ENCODE measurements around the gene ELMO1.

Gene ELMO1

GRCh38 chr7:36961693-36962092, 487.0 kb downstream of the ELMO1 start:
- no peak for DNase-seq

DNA sequence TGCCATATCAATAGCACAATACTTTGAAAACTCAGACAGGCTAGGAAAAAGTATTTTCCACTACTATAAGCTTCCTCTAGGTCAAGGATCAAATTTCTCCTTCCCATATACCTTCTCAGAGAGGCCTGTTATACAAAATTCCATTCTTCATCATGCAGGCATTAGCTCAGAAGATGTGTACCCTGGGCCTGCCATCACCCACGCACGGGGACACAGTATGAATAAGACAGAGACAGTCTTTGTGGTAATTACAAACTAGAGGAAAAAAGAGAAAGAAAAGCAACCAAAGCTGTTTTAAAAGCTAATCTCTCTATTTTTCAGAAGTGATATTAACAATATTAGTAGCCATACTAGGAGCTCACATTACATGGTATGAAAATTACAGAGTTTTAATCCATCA, 487.6 kb downstream of the ELMO1 start:
- DNase-seq = no peak

DNA sequence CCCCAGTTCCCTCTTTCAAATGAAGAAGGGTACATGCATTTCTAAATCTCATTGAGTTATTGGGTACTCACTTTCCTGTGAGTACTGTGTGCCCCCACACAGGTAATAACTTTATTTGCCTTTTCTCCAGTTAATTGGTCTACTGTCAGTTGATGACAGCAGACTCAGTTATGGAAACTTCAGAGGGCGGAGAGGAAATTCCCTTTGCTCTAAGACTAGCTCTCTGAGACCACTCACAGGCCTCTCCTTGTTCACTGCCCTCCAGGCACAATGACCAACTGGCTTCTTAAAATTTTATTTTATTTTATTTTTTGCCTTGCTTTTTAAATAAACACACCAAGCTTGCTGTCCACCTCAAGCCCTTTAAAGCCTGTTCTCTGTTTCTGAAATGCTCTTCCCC, 488.6 kb downstream of the ELMO1 start:
- DNase-seq = no peak

GRCh38 chr7:36958111-36958733, 490.4 kb downstream of the ELMO1 start:
- no peak for DNase-seq

GRCh38 chr7:36957620-36958019, 491.0 kb downstream of the ELMO1 start:
- no peak for DNase-seq

GRCh38 chr7:36956814-36957213, 491.9 kb downstream of the ELMO1 start:
- DNase-seq = no peak

DNA sequence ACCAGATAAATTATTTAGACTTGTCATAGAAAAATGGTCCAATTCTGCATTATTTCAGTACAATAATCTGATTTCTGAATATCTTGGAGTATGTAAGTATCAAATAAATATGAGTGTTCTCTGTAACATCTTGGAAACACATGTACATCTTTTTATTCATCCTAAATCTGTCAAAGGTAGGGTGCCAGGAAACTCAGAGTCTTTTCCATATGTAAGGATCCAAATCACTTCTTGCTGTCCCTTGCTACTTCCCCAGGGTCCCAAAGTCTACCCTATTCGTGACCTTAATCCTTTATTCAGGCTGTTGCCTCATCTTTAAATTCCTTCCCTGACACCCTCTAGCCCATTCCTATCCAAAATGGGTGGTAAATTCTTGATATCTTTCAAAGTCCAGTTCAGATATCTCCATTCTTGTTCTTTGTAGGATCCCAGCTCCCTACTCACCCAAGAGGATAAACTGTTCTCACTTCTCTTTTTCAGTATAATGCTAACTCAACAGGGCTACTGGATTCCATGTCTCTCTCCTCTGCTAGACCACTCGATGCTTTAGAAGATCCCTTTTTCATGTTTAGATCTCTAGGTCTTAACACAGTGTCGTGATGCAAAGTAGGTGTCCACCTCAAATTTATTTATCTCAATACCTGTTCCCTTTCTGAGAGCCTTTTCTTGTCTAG, 493.1 kb downstream of the ELMO1 start:
- DNase-seq = no peak

DNA sequence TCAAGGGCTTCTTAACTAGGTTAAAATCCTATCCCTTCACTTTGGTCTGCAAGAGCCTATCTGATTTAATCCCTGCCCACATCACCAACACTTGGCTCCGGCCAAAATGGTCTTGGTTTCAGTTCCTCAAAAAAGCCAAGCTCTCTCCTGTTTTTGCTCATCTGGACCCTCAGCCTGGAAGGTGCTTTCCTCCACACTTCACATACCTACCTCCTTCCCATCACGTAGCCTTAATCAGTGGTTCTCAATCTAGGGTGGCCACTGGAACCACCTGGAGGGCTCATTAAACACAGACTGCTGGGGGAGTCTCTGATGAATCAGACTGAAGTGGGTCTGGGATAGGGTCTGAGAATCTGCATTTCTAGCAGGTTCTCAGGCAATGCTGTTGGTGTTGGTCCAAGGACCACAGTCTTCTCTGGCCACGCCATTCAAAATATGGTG, 497.4 kb downstream of the ELMO1 start:
- no peak for DNase-seq

- peak; percentile 26 for DNase-seq
These were observed 498.7 kb downstream of the ELMO1 start for GRCh38 chr7:36949711-36950600.

DNA sequence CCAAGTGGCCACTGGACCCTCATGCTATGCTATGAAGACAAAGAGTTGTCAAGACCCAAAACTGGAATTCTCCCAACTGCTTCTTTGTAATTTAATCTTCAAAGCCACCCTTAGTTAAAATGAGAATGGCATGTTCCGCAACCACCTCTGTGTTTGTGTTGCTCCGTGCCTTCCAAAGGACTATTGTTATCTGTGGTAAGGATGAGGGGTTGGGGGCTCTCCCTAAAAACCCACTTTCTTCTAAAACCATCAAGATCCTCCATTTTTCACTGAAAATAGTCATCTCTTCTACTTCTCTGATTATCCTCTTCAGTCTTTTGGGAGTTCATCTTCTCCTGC, 502.3 kb downstream of the ELMO1 start:
- DNase-seq = peak; percentile 75

GRCh38 chr7:36945612-36946400, 502.9 kb downstream of the ELMO1 start:
- DNase-seq = peak; percentile 97

GRCh38 chr7:36944838-36945237, 503.8 kb downstream of the ELMO1 start:
- no peak for DNase-seq

- DNase-seq = no peak
These were observed 504.9 kb downstream of the ELMO1 start for GRCh38 chr7:36943591-36944435.

DNA sequence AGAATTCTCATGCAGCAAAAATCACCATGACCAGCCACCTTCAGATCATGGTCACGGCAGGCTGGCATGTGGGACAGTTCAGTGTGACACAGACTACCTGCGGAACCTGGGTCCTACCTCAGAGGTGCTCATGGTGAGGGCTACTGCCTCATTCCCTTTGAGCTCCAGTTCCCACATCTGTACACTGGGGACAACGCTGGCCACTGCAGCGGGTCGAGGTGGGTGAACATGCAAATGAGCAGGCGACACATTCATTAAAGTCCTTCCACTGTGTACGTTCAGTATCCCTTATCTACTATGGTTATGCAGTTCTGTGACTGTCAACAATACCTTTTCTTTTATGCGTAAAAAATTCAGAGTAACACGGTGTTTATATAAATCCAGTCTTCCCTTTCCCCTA, 505.7 kb downstream of the ELMO1 start:
- DNase-seq = no peak

GRCh38 chr7:36942541-36942940, 506.1 kb downstream of the ELMO1 start:
- DNase-seq = no peak

DNA sequence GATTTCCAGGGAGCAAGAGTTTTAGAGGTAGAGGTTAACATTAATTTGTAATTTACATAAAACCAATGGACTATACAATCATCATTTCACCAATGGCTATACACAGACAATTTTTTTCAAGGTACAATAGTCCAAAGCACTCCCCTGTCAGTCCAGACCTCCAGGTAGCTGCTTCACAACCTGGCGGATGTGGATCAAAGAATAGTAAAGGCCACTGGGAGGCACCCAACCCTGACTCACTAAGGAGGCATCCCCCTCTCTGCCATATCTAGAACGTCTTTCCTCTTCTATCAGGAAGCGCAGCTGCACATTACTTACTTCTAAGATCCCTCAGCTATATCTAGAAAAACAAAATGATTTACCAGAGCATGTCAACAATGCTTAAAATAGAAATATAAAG, 506.6 kb downstream of the ELMO1 start:
- DNase-seq = no peak

- DNase-seq = no peak
These were observed 507.3 kb downstream of the ELMO1 start for GRCh38 chr7:36941359-36941758.

- peak; percentile 80 for DNase-seq
These were observed 508.8 kb downstream of the ELMO1 start for GRCh38 chr7:36939816-36940215.

DNA sequence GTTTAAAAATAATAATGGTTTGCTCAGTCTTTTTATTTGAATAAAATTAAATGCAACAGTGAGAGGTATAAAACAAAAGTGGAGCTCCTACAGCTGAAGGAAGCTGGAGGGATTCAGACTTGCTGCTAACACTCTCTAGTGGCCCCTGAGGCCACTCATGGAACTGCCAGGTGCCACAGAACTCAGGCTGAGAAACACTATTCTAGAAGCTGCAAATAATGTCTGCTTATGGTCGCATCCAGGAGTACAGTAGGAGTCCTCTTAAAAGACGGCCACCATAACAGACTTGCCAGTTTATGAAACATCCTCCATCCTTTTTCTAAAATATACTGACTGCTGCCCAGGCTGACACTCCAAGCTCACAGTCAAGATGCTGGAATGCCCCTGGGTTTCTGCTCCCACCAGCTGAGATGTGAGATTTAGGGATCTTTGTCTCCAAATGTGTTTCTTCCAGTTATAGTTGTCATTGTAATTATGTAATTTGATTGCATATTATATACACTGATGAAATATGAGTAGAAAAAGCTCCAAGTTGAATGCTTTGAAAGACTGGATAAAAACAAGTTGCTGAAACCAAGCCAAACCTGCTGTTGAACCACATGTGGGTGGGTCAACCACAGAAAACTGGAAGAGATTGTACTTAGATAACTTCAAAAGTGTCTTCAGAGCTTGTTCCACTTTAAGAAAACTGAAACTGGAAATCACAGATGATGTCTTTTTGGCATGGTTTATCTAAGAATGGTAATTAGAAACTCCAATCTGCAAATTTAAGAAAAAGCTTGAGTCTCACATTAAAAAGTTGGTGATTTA, 510.7 kb downstream of the ELMO1 start:
- no peak for DNase-seq

DNA sequence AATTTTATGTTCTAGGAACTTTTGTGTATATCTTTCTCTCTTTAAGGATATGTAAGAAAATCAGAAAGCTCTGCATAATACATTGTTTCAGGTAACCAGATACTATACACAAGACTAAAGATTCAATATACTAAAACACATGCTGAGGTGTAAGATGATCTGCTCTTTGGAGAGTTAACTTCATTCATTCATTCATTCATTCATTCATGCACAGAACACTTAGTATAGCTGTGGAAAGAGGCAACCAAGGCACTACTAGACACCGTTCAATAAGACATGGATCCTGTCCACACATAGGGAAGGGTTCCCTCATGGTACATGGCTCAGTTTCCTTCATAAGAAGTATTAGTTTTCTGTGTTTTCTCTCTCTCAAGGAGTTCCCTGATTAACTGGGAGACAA, 516.8 kb downstream of the ELMO1 start:
- DNase-seq = no peak

DNA sequence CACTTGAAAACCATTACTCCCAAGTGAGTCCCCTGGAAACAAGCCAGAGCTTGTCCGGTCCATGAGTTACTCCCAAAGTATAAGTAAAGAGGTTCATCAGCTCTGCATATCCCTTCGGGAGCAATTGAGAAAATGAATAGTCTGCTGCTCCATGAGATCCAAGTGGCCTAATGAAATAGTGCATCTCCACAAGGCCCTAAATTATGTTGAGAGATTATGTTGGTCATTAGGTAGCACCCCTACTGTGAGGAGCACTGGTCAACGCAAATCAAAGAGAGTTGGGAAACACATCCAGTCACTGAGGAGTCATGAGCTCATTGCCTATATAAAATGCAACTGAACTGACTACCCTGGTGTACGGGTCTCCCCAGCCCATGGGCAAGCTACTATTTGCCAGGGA, 518.9 kb downstream of the ELMO1 start:
- DNase-seq = no peak
